GM20000 (cell line): Measurements from ENCODE around the gene CD300LD.

Experiments used
- DNase-seq: peaks from one replicate; pipeline ENCODE4 v3.0.0; 2012; ENCODE audit warnings: low spot score
- CTCF ChIP-seq: IDR thresholded peaks from 2 replicates; pipeline ENCODE4 v1.5.1; 2012; ENCODE audit warnings: mild to moderate bottlenecking, control low read depth; ENCODE audit errors: extremely low read depth, missing control alignments

CD300LD gene

GRCh38 chr17:74536890-74537289 lies 55.2 kb downstream of the CD300LD start:
- no peak for TF ChIP-seq CTCF
- DNase-seq, result no peak

GRCh38 chr17:74532115-74532514 lies 60.0 kb downstream of the CD300LD start:
- TF ChIP-seq CTCF, result no peak
- DNase-seq, result no peak

GRCh38 chr17:74531231-74531761 lies 60.8 kb downstream of the CD300LD start, which contains the start of gene CD300LB:
Gene CD300LB, minus strand, starts transcription at chr17:74531475. Its CDS starts 125 bp downstream, at chr17:74531350.
- TF ChIP-seq CTCF, result no peak
- DNase-seq, result no peak

GRCh38 chr17:74530831-74531150 lies 61.3 kb downstream of the CD300LD start:
- no peak for DNase-seq
- TF ChIP-seq CTCF, result no peak
